HG03558 (cell line): ENCODE data around the gene MAD1L1.
"Not testable (repeated sequence)": the region's sequence is repeated elsewhere in the genome, so short reads cannot be mapped to it uniquely, and the experiment has no call there.

Experiments used
- ATAC-seq: cut with Tn5 transposase; IDR thresholded peaks from one replicate; pipeline ENCODE4 v1.9.1; 2021; ENCODE audit warnings: moderate number of reproducible peaks; ENCODE audit not compliant: unreplicated experiment; ENCODE audit errors: extremely low read depth

The MAD1L1 gene

GRCh38 chr7:2043316-2044039 lies 189.3 kb downstream of the MAD1L1 start:
- no peak for ATAC-seq

GRCh38 chr7:2042650-2043049 lies 190.1 kb downstream of the MAD1L1 start:
- ATAC-seq = no peak

GRCh38 chr7:2041496-2042367 lies 191.0 kb downstream of the MAD1L1 start:
- no peak for ATAC-seq

GRCh38 chr7:2040893-2041270 lies 191.9 kb downstream of the MAD1L1 start:
- ATAC-seq = no peak

- no peak for ATAC-seq
Measured at GRCh38 chr7:2040201-2040892, 192.4 kb downstream of the MAD1L1 start.

GRCh38 chr7:2038931-2039728 lies 193.6 kb downstream of the MAD1L1 start:
- no peak for ATAC-seq

- no peak for ATAC-seq
Measured at GRCh38 chr7:2037808-2038522, 194.8 kb downstream of the MAD1L1 start.

GRCh38 chr7:2037301-2037807 lies 195.4 kb downstream of the MAD1L1 start:
- no peak for ATAC-seq

GRCh38 chr7:2036786-2037185 lies 196.0 kb downstream of the MAD1L1 start:
- ATAC-seq = no peak

- not testable (repeated sequence) for ATAC-seq
Measured at GRCh38 chr7:2036201-2036600, 196.5 kb downstream of the MAD1L1 start.

GRCh38 chr7:2034291-2035201 lies 198.2 kb downstream of the MAD1L1 start:
- ATAC-seq = no peak

- ATAC-seq = no peak
Measured at GRCh38 chr7:2033586-2034135, 199.1 kb downstream of the MAD1L1 start.

GRCh38 chr7:2032876-2033407 lies 199.8 kb downstream of the MAD1L1 start:
- ATAC-seq = no peak

- ATAC-seq = no peak
Measured at GRCh38 chr7:2032030-2032875, 200.5 kb downstream of the MAD1L1 start.

GRCh38 chr7:2031451-2031845 lies 201.3 kb downstream of the MAD1L1 start:
- ATAC-seq = no peak

- ATAC-seq = no peak
Measured at GRCh38 chr7:2030475-2031450, 202.0 kb downstream of the MAD1L1 start.
